HG03442 (cell line): ENCODE data around the gene BBS7.

Experiments
- ATAC-seq: cut with Tn5 transposase; IDR thresholded peaks from one replicate; pipeline ENCODE4 v1.9.1; 2021; ENCODE audit warnings: mild to moderate bottlenecking, moderate library complexity; ENCODE audit not compliant: unreplicated experiment

Gene BBS7

DNA sequence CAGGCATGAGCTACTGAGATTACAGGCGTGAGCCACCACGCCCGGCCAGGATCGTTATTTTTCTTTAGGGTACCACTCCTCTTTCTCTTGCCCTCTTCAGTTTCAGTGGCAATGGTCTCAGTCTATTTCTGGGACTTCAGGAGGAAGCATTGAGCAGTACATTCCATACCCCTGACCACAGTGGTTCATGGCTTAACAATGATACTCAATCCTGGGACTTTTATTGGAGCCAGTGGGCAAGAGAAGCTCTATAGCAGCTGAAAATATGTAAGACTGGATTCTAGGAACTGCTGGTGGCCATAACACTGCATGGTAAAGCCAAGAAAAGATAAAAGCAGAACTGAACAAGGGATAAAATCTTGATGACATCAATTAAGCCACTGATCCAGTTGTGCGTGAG, 40.8 kb downstream of the BBS7 start:
- no peak for ATAC-seq

GRCh38 chr4:121827853-121828252, 42.4 kb downstream of the BBS7 start:
- ATAC-seq = no peak

DNA sequence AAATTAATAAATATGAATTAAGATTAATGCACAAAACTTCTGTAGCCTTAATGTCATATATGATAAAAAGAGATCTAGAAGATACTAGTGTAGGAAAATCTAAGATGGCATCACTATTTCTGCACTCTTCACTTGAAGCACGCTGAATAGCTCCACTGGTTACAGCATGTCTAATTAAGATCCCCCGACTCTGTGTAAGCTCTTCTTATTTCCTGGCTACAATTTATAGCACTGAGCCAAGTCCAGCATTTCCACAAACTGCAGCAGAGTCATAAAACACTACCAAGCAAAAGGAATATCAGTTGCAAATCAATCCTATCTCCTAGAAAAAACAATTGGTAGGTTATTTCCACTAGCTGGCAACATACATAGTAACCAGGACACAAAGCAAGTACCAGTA, 45.3 kb downstream of the BBS7 start:
- ATAC-seq = no peak

GRCh38 chr4:121824171-121824527, 46.1 kb downstream of the BBS7 start:
- ATAC-seq = peak; percentile 1

DNA sequence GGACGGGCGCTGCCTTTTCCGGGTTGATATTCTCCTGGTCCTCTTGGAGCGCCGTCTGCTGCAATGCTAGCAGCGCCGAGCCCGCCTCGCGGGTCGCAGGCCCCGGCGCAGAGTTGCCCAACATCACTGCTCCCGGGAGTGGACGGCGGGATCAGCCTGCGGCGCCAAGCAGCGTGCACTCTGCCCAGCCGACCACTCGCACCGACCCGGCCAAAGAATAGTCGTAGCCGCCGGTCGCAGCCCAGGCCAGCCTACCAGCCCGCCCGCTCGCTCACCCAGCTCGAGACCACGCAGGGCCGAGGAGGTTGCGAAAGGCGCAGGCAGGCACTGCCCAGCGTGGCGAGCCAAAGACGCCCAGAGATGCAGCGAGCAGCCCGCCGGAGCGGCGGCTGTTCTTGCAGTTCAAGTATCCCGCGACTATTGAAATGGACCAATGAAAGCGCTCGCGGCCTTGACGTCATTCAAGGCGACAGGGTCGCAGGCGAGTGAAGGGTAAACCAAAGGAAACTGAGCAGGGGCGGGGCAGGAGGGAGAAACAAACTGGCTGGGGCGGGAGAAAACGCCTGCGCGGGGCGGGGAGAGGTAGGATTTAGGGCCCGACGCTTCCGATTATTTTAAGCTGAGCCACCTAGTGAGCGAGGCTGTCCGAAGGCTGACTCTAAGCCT, 46.6 kb downstream of the BBS7 start, which contains the start of gene CCNA2:
Gene CCNA2, minus strand, starts transcription at position 379 of the 666 bp plus-strand sequence. Its CDS starts 255 bp downstream, at position 124.
- peak; percentile 92 for ATAC-seq

GRCh38 chr4:121822796-121823504, 47.3 kb downstream of the BBS7 start:
- peak; percentile 33 for ATAC-seq

- ATAC-seq = no peak
Observed at GRCh38 chr4:121822047-121822446, 48.2 kb downstream of the BBS7 start.

GRCh38 chr4:121819216-121819965, 50.9 kb downstream of the BBS7 start:
- ATAC-seq = no peak

GRCh38 chr4:121818215-121818614, 52.1 kb downstream of the BBS7 start:
- no peak for ATAC-seq

- ATAC-seq = no peak
Observed at GRCh38 chr4:121817701-121818100, 52.6 kb downstream of the BBS7 start.

- no peak for ATAC-seq
Observed at GRCh38 chr4:121817006-121817405, 53.3 kb downstream of the BBS7 start.

- ATAC-seq = no peak
Observed at GRCh38 chr4:121814756-121815155, 55.5 kb downstream of the BBS7 start.

DNA sequence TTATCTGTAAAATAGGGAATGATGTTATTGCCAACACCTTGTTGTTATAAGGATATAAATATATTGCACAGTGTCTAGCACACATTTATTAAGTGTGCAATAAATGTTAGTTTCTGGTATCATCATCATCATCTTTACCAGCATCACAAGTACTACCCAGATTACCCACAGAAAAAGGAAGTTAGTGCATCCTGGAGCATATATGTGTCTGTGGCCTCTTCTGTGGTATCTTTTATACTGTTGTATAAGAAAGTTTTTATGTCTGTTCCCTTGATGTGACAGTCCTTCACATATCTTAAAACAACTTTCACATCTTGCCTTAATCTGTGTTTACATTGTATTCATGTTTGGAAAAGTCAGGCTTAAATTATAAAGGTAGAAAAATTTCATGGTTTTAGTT, 59.2 kb downstream of the BBS7 start:
- no peak for ATAC-seq

DNA sequence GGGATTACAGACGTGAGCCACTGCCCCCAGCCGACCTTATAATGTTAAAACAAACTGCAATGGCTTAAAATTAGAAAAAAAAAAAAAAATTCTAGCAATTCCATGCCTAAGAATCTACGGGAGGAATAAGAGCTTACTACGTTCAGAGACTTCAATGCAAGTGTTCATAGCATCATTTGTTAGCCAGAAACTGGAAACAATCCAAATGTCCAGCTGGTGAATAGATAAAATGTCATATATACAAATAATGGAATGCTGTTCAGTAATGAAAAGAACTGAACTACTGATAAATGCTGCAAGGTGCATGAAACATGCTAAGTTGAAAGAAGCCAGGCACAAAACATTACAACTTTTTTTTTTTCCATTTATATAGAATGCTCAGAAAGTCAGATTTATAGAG, 63.9 kb downstream of the BBS7 start:
- no peak for ATAC-seq

GRCh38 chr4:121801715-121802075, 68.6 kb downstream of the BBS7 start:
- ATAC-seq = no peak

- ATAC-seq = peak; percentile 78
Observed at GRCh38 chr4:121800961-121801714, 69.1 kb downstream of the BBS7 start, which contains the start of gene EXOSC9. Gene EXOSC9 (plus strand): TSS chr4:121801323. CDS start chr4:121801425, 102 bp downstream.

DNA sequence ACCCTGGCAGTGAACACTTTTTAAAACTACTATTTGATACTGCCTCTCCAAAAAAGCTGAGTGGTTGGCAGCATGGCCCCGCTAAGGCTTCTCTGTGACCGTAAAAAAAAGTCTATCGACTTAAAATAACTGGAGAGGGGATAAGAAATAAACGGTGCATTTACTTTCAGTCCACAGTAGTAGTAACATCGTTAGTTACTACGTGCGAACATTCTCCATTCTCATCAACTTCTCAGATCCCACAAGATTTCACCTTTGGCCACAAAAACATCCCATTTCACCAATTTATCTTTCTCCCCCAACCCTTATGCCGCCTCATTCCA, 69.7 kb downstream of the BBS7 start:
- peak; percentile 21 for ATAC-seq

GRCh38 chr4:121799867-121800501, 70.3 kb downstream of the BBS7 start:
- ATAC-seq = no peak

GRCh38 chr4:121799208-121799823, 71.0 kb downstream of the BBS7 start:
- ATAC-seq = no peak

DNA sequence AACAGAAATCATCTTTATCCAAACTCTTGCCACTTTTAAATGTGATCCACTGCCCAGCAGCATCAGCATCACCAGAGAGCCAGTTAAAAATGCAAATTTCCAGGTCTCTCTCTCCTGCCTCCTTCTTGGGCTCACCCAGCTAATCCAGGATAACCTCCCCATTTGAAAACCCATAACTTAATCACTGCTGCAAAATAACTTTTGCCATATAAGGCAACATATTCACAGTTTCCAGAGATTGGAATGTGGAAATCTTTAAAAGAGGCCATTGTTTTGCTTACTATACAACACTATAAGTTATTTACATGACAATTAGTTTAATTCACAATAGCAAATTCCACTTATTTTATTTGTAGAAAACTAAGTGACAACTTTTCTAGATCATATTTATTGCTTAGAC, 74.0 kb downstream of the BBS7 start:
- no peak for ATAC-seq
